GM19023 (cell line): Measurements from ENCODE around the gene SLC12A4.
"Not testable (repeated sequence)": the region's sequence is repeated elsewhere in the genome, so short reads cannot be mapped to it uniquely, and the experiment has no call there.

ENCODE experiments used
- ATAC-seq: cut with Tn5 transposase; IDR thresholded peaks from one replicate; pipeline ENCODE4 v1.9.1; 2021; ENCODE audit warnings: mild to moderate bottlenecking, moderate library complexity; ENCODE audit not compliant: unreplicated experiment

Gene SLC12A4

DNA sequence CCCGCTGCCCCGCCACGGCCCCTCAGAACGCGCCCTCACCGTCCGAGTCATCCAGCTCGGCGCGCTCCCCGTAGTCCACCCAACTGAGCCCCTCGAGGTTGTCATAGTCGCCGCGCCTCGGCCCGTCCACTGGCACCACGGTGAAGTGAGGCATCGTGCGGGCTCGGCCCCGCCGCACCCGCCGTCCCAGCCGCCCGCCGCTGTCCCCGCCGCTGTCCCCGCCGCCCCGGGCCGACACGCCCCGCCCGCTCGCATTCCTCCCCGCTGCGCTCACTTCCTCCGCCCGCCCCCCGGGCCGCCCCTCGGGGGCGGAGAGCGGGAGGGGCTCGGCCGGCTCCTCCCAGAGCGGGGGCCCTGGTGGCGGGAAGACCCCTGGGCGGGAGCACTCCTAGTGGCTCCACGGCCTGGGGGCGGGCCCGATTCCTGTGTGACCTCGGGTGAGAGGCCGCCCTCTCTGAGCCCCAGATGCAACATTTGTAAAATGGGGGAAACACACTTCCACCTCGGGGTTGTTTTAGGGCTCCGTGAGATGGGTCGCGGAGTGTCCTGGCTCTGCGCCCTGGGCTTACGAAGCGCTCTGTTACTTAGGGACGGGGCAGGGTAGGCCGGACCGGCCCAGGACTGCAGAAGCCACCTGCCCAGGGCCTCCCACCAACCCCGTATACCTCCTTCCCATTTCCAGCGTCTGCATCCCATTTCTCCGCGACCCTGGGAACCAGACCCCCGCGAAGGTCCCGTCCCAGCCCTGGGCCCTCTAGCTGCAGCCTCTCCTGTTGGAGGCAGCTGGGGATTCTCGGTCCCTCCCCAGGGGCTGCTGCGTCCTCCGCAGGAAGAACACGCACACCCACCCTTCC is at the start of gene SLC12A4:
SLC12A4 (minus strand) TSS at position 238 of the 854 bp plus-strand sequence; CDS start at position 154, 84 bp downstream.
- peak; percentile 81 for ATAC-seq

DNA sequence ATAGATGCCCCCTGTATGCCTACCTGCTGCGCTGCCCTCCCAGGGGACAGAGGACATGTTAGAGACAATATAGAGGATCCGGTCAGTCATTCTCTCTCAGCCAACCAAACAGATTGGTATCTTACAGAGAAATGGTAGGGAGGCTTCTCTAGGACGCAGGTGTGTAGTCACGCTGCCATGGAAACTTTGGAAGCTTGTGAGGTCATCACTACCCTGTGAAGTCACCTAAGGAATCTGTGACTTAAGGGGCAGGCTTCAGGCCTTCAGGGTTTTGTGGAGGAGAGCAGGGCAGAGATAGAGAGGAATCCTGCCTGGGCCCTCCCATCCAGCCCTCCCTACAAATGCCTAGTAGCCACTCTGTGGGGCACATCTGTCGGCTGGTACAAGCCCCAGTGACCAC is 47.2 kb upstream of the SLC12A4 start, which contains the start of gene DPEP2NB:
DPEP2NB (minus strand) TSS at position 231 of the 400 bp plus-strand sequence; CDS start at position 90, 141 bp downstream.
- ATAC-seq, result no peak

DNA sequence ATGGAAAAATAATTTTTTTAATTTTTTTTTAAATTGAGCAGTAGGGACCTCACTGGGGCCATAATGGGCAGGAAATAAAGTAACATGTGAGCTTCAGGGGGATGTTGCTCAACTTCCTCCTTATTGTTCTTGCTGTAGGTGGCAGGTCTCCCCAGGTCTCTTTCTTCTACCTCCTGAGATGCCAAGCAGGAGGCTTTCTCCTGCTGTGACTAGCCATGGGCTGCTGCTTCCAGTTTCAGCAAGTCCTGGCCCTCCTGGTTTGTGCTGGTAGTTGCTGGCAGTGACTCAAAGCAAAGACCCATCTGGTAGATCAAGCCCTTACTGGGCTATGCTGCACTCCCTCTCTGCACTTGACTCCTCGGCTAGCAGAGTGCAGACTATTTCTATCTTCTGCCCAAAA is 45.0 kb upstream of the SLC12A4 start:
- no peak for ATAC-seq

DNA sequence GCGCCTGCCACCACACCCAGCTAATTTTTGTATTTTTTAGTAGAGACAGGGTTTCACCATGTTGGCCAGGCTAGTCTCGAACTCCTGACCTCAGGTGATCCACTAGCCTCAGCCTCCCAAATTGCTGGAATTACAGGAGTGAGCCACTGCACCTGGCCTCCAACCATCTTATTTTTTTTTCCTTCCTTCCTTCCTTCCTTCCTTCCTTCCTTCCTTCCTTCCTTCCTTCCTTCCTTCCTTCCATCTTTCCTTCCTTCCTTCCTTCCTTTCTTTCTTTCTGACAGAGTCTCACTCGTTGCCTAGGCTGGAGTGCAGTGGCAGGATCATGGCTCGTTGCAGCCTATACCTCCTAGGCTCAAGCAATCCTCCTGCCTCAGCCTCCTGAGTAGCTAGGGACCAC is 41.4 kb upstream of the SLC12A4 start:
- ATAC-seq, result not testable (repeated sequence)

DNA sequence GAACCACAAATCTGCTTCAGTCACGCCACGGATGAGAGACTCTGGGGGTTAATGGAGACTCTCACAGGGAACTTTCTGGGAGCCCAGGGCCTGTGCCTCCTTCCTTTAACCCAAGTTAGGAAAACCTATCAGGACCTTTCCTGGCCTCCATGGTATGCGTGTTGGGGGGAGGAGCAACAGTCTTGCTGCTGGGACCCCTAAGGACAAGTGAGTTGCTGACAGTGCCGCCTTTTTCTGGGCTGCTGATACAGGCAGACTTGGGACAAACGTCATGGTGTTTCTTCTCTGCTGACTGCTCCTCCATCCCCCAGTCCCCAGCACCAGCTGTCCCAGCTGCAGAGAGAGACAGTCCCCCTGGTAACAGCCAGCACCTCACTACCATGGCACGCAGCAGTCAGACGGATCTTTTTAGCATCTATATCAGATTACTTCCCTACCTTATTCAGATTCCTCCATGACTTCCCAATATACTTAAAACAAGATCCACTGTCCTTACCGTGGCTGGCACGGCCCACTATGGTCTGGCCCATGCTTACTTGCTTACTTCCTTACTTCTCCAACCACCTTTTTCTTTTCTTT is 40.8 kb upstream of the SLC12A4 start:
- ATAC-seq, result no peak

DNA sequence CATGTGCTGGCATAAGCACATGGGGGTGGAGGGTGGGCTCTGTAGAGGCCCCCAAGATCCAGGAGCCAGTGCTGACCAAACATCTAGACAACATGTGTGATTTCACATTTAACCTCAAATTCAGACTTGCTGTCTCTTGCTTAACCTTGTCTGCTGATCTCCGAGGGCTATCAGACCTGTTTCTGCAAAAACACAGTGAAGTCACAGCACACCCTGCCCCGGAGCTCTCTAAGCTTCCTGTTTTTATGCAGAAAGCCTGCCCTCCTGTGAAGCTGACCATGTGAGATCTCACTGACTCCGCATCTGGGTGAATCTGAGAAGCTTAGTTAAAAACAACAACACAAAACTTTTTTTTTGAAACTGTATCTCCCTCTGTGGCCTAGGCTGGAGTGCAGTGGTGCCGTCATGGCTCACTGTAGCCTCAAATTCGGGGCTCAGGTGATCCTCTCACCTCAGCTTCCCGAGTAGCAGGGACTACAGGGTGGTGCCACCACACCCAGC is 37.4 kb upstream of the SLC12A4 start:
- no peak for ATAC-seq

DNA sequence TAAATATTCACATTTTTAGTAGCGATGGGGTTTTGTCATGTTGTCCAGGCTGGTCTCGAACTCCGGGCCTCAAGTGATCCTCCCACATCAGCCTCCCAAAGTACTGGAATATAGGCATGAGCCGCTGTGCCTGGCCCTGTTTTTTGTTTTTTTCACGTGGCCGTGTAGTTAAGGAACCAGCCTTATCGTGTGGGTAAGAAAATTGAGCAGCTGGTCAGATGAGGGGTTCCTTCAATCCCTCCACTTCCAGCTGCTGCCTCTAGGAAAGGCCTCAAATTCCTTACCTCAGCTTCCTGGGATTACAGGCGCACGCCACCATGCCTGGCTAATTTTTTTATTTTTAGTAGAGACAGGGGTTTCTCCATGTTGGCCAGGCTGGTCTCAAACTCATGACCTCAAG is 36.8 kb upstream of the SLC12A4 start:
- no peak for ATAC-seq

DNA sequence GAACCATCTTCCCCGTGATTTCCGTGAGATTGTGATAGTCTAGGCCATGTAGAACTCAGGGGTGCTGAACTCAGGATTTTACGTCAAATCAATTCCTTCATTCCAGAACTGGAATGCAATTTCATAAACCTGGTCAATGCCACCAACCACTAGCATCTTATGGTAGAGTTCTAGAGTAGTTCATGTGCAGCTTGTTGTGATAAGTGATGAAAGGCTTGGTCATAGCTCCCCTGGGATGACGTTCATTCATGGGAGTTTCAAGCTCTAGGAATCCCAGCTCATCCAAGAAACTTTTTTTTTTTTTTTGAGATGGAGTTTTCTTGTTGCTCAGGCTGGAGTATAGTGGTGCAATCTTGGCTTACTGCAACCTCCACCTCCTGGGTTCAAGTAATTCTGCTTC is 34.6 kb upstream of the SLC12A4 start:
- ATAC-seq, result no peak

DNA sequence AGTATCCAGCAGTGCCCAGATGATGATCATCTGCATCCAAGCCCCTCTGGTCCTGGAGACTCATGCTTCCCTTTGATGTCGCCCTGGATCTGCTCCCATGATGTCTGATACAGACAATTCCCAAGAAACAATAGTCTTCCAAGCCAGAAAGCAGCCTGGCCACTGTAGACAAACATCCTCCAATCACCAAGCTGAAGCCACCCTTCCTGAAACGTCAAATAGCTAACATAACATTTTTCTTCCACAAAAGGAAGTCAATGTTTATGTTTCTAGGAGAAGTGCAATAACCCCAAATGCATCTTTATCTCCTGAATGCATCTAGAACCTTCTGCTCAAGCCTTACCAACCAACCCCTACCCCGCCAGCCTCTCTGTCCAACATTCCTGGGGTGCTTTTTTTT is 32.0 kb upstream of the SLC12A4 start:
- no peak for ATAC-seq

DNA sequence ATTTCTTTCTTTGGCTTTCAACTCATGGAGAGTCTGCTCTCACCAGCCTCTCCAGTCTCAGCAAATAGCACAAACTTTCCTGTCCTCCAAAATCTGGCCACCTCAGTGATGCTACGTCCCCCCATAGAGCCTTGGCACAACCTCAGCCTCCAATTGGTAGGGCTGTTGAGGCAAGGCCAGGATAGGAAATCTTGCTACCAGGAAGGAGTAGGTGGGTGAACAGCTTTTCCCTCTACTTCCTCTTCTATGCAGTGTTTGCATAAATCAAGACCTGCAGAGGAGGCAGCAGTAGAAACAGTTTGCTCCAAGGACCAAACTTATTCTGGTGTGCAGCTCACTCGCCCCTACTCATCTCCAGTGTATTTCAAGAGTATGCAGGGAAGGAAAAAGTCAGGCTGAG is 31.5 kb upstream of the SLC12A4 start:
- no peak for ATAC-seq

DNA sequence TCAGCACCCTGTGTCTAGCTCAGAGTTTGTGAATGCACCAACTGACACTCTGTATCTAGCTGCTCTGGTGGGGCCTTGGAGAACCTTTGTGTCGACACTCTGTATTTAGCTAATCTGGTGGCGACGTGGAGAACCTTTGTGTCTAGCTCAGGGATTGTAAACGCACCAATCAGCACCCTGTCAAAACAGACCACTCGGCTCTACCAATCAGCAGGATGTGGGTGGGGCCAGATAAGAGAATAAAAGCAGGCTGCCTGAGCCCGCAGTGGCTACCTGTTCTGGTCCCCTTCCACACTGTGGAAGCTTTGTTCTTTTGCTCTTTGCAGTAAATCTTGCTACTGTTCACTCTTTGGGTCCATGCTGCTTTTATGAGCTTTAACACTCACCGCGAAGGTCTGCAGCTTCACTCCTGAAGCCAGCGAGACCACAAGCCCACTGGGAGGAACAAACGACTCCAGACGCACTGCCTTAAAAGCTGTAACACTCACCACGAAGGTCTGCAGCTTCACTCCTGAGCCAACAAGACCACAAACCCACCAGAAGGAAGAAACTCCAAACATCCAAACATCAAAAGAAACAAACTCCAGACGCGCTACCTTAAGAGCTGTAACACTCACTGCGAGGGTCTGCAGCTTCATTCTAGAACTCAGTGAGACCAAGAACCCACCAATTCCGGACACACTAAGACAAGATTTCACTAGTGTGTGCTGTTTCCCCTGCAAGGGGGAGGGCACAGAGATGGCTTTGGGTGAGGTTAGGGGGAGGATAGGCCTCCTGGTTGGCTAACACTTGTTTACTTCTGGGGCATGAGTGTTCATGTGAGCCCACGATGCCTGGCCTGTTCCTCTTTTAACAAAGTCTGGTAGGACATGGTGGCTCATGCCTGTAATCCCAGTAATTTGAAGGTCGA is 30.6 kb upstream of the SLC12A4 start, which contains the start of gene DPEP2:
DPEP2 (minus strand) TSS at position 706 of the 910 bp plus-strand sequence. CDS start 6,272 bp downstream, outside the sequence.
- not testable (repeated sequence) for ATAC-seq

DNA sequence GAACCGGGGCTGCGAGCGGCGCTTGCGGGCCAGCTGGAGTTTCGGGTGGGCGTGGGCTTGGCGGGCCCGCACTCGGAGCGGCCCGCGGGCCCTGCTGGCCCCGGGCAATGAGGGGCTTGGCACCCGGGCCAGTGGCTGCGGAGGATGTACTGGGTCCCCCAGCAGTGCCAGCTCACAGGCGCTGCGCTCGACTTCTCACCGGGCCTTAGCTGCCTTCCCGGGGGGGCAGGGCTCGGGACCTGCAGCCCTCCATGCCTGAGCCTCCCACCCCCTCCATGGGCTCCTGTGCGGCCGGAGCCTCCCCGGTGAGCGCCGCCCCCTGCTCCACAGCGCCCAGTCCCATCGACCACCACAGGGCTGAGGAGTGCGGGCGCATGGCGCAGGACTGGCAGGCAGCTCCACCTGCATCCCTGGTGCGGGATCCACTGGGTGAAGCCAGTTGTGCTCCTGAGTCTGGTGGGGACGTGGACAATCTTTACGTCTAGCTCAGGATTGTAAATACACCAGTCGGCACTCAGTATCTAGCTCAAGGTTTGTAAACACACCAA is 29.9 kb upstream of the SLC12A4 start:
- ATAC-seq, result not testable (repeated sequence)

DNA sequence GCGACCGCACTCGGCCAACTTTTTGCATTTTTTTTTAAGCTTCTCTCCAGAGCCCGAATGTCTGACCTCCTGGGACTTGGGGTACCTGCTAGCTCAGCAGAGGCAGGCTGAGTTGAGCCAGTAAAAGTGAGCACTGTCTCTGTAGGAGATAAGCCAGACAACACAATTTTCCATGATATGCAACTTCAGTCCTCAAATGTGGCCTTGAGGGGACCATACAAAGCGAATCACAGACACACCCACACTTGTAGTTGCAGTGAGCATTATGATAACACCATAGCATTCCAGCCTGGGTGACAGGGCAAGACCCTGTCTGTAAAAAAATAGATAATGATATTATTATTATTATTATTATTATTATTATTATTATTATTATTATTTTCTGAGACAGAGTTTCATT is 28.2 kb upstream of the SLC12A4 start:
- ATAC-seq, result no peak

DNA sequence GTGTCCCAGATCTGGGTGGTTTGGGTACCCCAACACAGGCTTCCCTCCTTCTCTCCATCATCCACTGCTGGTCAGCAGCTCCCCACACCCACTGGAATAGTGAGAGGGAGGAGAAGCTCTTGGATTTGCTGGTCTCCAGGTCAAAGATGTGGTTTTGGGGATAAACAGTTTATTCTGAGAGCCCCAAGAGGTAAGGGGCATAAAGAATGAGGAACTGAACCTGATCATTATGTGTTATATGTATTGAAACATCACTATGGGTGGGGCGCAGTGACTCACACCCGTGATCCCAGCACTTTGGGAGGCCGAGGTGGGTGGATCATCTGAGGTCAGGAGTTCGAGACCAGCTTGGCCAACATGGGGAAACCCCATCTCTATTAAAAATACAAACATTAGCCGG is 27.0 kb upstream of the SLC12A4 start:
- no peak for ATAC-seq

DNA sequence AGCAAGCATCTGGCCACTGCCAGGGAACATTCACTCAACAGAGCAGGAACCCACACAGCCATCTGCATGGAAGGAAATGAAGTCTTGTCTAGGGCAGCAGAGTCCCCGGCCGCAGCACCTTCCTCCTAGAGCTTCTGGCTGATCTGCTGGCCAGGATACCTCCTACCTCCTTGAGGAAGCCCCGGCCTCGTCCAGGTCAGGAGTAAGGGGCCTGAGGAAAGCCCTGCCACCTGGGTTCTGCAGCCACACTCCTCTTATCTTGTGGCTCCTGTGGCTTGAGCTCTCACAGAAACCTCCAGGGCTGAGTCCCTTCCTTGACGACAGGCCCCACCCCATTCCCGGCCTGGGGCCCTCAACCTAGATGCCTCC is 25.6 kb upstream of the SLC12A4 start:
- not testable (repeated sequence) for ATAC-seq

DNA sequence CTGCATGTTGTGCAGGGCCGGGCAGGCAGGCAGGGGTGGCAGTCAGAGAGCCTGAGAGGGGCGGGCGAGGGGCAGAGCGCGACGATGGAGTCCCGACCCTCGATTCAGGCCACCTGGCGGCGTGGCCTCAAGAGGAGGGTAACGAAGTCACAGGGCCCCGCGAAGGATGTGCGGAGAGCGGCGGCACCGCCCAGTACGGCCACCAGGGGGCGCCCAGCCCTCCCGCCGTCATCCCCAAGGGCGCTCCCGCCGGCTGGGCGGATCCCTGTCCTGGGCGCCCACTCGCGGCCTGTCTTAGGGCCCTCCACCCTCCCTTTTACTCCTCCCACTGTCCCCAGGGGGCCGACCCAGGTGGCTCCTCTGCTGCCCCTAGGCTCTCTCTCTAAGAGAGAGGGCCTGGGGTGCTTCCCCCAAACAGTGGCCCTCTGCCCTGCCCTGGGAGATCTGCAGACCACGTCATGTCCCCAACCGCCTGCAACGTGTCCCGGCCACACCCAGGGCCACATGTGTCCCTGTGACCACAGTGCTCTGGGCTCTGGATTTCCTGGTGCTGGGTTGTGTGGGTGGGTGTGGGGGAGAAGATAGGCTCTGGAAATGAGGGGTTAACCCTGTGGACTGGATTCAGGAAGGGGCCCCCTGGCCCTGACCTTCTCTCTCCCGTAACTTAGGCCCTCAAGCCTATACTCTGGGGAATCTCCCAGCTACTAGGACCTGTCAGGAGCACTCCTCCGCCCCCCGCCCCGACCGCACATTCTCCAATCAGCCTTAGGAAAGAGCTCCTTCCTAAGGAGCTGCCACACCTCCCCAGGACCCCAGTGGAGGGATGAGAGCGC is 25.0 kb upstream of the SLC12A4 start:
- ATAC-seq, result peak; percentile 83

DNA sequence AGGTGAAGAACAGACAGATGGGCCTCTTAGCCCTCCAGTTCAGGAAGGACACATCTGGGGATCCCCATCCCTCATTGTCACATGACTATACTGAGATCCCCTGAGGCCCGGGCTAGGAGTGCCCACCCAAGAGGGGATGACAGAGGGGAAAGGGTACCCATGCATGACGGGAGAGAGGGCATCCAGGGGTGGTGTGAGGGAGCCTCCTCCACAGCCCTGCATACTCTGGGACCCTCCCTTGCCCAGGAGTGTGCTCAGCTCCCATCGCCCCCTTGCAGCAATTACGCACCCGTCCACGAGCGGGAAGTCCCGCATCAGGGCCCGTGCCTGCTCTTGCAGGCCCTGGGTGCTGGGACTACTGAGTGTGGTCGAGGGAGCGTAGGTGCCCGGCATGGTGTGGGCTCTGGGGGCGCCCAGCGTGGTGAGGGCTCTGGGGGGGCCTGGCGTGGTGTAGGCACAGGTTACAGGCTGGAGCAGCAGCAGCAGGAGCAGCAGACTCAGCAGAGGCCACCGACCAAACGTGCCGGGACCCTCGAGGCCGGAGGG is 24.3 kb upstream of the SLC12A4 start:
- ATAC-seq, result no peak

DNA sequence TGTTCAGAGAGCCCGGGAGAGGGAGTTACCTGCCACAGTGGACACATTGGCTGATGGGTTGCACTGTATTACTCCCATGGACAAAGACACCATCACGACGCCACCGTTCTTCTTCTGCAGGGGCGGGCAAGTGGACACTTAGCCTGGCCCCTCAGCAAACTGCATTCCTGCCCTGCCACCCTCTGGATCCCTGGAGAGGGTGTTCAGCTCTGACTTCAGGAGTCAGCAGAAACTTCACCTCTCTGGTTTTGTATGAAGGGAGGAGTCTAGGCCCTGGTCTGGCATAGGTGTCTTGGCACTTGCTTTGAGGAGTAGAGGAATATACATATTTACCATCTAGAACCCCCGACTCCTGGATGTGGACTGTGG is 21.6 kb upstream of the SLC12A4 start:
- ATAC-seq, result no peak

DNA sequence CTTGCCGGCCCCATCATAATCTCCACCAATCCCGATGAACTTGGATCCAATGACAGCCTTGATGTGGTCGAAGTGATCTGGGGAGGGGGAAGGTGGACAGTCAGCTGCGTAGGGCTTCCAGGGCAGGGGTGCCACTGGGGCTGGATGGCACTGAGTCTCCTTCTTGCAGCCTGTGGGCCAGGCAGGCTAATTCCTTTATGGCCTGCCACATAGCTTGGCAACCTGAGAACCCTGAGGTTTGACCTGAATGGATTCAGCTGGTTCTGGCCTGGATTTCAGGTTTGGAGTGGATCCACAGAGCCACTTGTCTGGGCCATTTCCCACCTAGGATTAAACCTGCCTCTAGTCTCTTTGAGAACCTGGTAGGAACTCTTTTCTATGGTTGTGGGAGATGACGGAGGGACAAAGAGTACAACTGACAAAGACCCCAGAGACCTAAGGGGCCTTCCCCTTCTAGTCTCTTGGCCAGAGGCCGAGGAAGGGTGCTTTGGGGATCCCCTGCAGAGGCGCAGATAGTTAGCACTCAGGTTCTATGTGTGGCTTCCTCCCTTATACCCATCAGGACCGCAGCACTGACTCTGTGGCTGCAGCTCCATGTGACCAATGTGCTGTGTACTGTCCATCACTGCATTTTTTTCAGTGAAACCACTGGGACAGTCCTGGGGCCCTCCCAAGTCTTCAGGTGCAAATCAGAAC is 21.0 kb upstream of the SLC12A4 start:
- ATAC-seq, result no peak
